CD14-positive monocyte (primary cell): ENCODE data around the gene BCL3. TPM values are rescaled to one million over a fixed set of nuclear protein-coding genes. Genes with fewer than 3 reads are reported as not detected.

ENCODE experiments used
- DNase-seq, 3 donors: peaks; one replicate each; pipeline ENCODE4 v3.0.0-alpha.2; 2011 to 2022
- H2AFZ ChIP-seq: 2 replicates; pipeline ENCODE4 v1.6.0; 2012; ENCODE audit warnings: mild to moderate bottlenecking, low read depth, low read length, inconsistent platforms; ENCODE audit not compliant: insufficient read depth, poor library complexity, severe bottlenecking
- H3K27ac ChIP-seq, 2 donors: 1 replicate in 1 of 2; 2 replicates in 1 of 2; pipeline ENCODE4 v1.5.1; 2012 to 2013; ENCODE audit warnings: low read length in 2 of 2, control low read depth in 1 of 2, inconsistent platforms in 1 of 2, low read depth in 1 of 2, mild to moderate bottlenecking in 1 of 2
- H3K27me3 ChIP-seq, 2 donors: one replicate each; pipeline versions ENCODE4 v1.6.0 to v1.6.1; 2011 to 2013; ENCODE audit warnings: low read length in 2 of 2; ENCODE audit not compliant: control insufficient read depth in 2 of 2, insufficient read depth in 2 of 2
- H3K36me3 ChIP-seq, 2 donors: replicated peaks in 1 of 2; 1 replicate in 1 of 2; 2 replicates in 1 of 2; pipeline versions ENCODE4 v1.5.1 to v1.6.1; 2012 to 2013; ENCODE audit warnings: low read length in 2 of 2, control low read depth in 1 of 2, inconsistent platforms in 1 of 2, mild to moderate bottlenecking in 1 of 2; ENCODE audit not compliant: insufficient read depth in 2 of 2, control insufficient read depth in 1 of 2
- H3K4me1 ChIP-seq, 2 donors: 1 replicate in 1 of 2; 2 replicates in 1 of 2; pipeline versions ENCODE4 v1.5.1 to v1.6.1; 2012 to 2013; ENCODE audit warnings: low read length in 2 of 2, control low read depth in 1 of 2, inconsistent platforms in 1 of 2, mild to moderate bottlenecking in 1 of 2, moderate library complexity in 1 of 2; ENCODE audit not compliant: insufficient read depth in 2 of 2, control insufficient read depth in 1 of 2
- H3K4me2 ChIP-seq: replicated peaks from 2 replicates; pipeline ENCODE3; 2012; ENCODE audit warnings: low read length, moderate library complexity, mild to moderate bottlenecking; ENCODE audit not compliant: poor library complexity, severe bottlenecking; ENCODE audit errors: extremely low read depth
- H3K4me3 ChIP-seq, 3 experiments: fragments of 200-600 bp in 1 of 3; sonication (generic) in 1 of 3; replicated peaks in 1 of 3; 1 replicate in 2 of 3; 2 replicates in 1 of 3; pipeline ENCODE4 v1.5.1; 2011 to 2013; ENCODE audit warnings: low read length in 3 of 3, mild to moderate bottlenecking in 3 of 3, control low read depth in 2 of 3, low read depth in 2 of 3, inconsistent platforms in 1 of 3, moderate library complexity in 1 of 3
- H3K79me2 ChIP-seq: 2 replicates; pipeline ENCODE4 v1.6.0; 2012; ENCODE audit warnings: mild to moderate bottlenecking, control low read depth, inconsistent platforms, low read length, moderate library complexity; ENCODE audit not compliant: insufficient read depth
- H3K9ac ChIP-seq: 2 replicates; pipeline ENCODE4 v1.6.0; 2017; ENCODE audit warnings: low read length, mild to moderate bottlenecking; ENCODE audit not compliant: insufficient read depth, poor library complexity, severe bottlenecking
- H3K9me3 ChIP-seq, 2 donors: replicated peaks in 1 of 2; 1 replicate in 1 of 2; 2 replicates in 1 of 2; pipeline versions ENCODE4 v1.5.1 to v1.6.1; 2012 to 2013; ENCODE audit warnings: low read length in 2 of 2, control low read depth in 1 of 2; ENCODE audit not compliant: control insufficient read depth in 1 of 2, insufficient read depth in 1 of 2
- H4K20me1 ChIP-seq: 2 replicates; pipeline ENCODE4 v1.6.0; 2012; ENCODE audit warnings: mild to moderate bottlenecking, low read length, control low read depth, moderate library complexity; ENCODE audit not compliant: insufficient read depth
- H3K27ac Mint-ChIP-seq, 7 donors: one replicate each; pipeline ENCODE4 v1.8.0; 2020; ENCODE audit warnings: mild to moderate bottlenecking in 7 of 7, mixed read lengths in 7 of 7, moderate library complexity in 6 of 7, inconsistent platforms in 2 of 7
- H3K27me3 Mint-ChIP-seq, 3 donors: one replicate each; pipeline ENCODE4 v1.8.0; 2021 to 2022; ENCODE audit warnings: low read depth in 3 of 3, mild to moderate bottlenecking in 3 of 3, mixed read lengths in 3 of 3, moderate library complexity in 3 of 3, inconsistent platforms in 1 of 3
- H3K36me3 Mint-ChIP-seq, 2 donors: one replicate each; pipeline ENCODE4 v1.8.0; 2020; ENCODE audit warnings: mixed read lengths in 2 of 2, inconsistent platforms in 1 of 2, mild to moderate bottlenecking in 1 of 2
- H3K4me1 Mint-ChIP-seq: one replicate; pipeline ENCODE4 v1.8.0; 2020; ENCODE audit warnings: mild to moderate bottlenecking, mixed read lengths
- H3K4me3 Mint-ChIP-seq, 2 donors: one replicate each; pipeline ENCODE4 v1.8.0; 2020; ENCODE audit warnings: mild to moderate bottlenecking in 2 of 2, mixed read lengths in 2 of 2, moderate library complexity in 1 of 2
- H3K9me3 Mint-ChIP-seq, 7 donors: one replicate each; pipeline ENCODE4 v1.8.0; 2020 to 2022; ENCODE audit warnings: mixed read lengths in 7 of 7, mild to moderate bottlenecking in 6 of 7, moderate library complexity in 6 of 7, inconsistent platforms in 2 of 7
- CTCF ChIP-seq: fragments of 200-600 bp; IDR thresholded peaks from one replicate; pipeline ENCODE4 v1.8.0; 2022; ENCODE audit warnings: antibody characterized with exemption, mild to moderate bottlenecking
- WGBS: methylation state at CpG from one replicate; pipeline ENCODE4 v1.1.5; 2013; ENCODE audit warnings: missing lambda C conversion rate; ENCODE audit not compliant: insufficient coverage; 5-methylcytosine and 5-hydroxymethylcytosine counted together
- intact Hi-C, 2 donors: fragments of 100-400 bp; cut with micrococcal nuclease; formaldehyde crosslinking; loops; one replicate each; pipeline versions ENCODE4 v1.15.0 to v1.15.1; 2023
- polyA plus RNA-seq, 3 donors: library from polyadenylated mRNA; depleted of rRNA in 1 of 3; unstranded in 2 of 3; stranded (reverse) in 1 of 3; fragments of 300-500 nt in 2 of 3; fragments of >200 nt in 1 of 3; fragmentation: Illumina TruSeq in 2 of 3; gene quantifications; 1 replicate in 2 of 3; 2 replicates in 1 of 3; pipeline ENCODE4 v1.2.3, GENCODE V29; 2012 to 2021

The BCL3 gene
- polyA plus RNA-seq, 3 donors: 18.7 to 160 (median 23.1) TPM

- no peak for DNase-seq
- no peak overlapping the region for H3K4me2 ChIP-seq
- H3K27me3 ChIP-seq: no peaks in the 10 kb centered on the region
- H2AFZ ChIP-seq: no peak overlapping the region
- H3K79me2 ChIP-seq: no peaks in the 10 kb centered on the region
- no peaks in the 10 kb centered on the region for H3K36me3 ChIP-seq
- H3K9me3 ChIP-seq: no peaks in the 10 kb centered on the region
- peaks cover 3 to 4% of the 10 kb centered on the region in 2 donors for H3K4me1 ChIP-seq
- no peak overlapping the region for H3K4me3 ChIP-seq
- H3K9ac ChIP-seq: no peak overlapping the region
- H3K27ac ChIP-seq: no peak overlapping the region
- no peak for TF ChIP-seq CTCF
- intact Hi-C loops: no loop called here
- Mint-ChIP-seq H3K4me1 (peaks cover 4% of the 10 kb centered on the region), H3K36me3 (no peaks in the 10 kb centered on the region), H3K9me3 (no peaks in the 10 kb centered on the region), H3K4me3 (no peak overlapping the region), H3K27ac (no peak overlapping the region), H3K27me3 (peaks cover 2 to 15% (median 3%) of the 10 kb centered on the region in 3 donors)
- 97% methylated on average over 10 of the region's 13 CpGs for WGBS
- no peaks in the 10 kb centered on the region for H4K20me1 ChIP-seq
These were observed 47.0 kb downstream of the BCL3 start for GRCh38 chr19:44795398-44795987.

GRCh38 chr19:44796701-44797115, 48.2 kb downstream of the BCL3 start:
- peaks cover 4% of the 10 kb centered on the region for H3K4me1 Mint-ChIP-seq
- H3K79me2 ChIP-seq: no peaks in the 10 kb centered on the region
- WGBS: 2% methylated on average over 6 of the region's 12 CpGs
- no peak overlapping the region for H3K4me3 Mint-ChIP-seq
- no peak overlapping the region for H3K27ac Mint-ChIP-seq
- peaks cover 2 to 12% (median 3%) of the 10 kb centered on the region in 3 donors for H3K27me3 Mint-ChIP-seq
- TF ChIP-seq CTCF: no peak
- H3K4me3 ChIP-seq: no peak overlapping the region
- no peaks in the 10 kb centered on the region for H3K36me3 ChIP-seq
- no peaks in the 10 kb centered on the region for H3K9me3 Mint-ChIP-seq
- H3K9me3 ChIP-seq: no peaks in the 10 kb centered on the region
- H3K36me3 Mint-ChIP-seq: no peaks in the 10 kb centered on the region
- H3K27ac ChIP-seq: no peak overlapping the region
- intact Hi-C loops: no loop called here
- no peak for DNase-seq
- H3K9ac ChIP-seq: no peak overlapping the region
- peak overlapping the region; percentile 36 for H2AFZ ChIP-seq
- H4K20me1 ChIP-seq: no peaks in the 10 kb centered on the region
- no peak overlapping the region for H3K4me2 ChIP-seq
- no peaks in the 10 kb centered on the region for H3K27me3 ChIP-seq
- peaks cover 3 to 5% of the 10 kb centered on the region in 2 donors for H3K4me1 ChIP-seq
